Measurements from ENCODE around the gene IL31RA.

Gene IL31RA

DNA sequence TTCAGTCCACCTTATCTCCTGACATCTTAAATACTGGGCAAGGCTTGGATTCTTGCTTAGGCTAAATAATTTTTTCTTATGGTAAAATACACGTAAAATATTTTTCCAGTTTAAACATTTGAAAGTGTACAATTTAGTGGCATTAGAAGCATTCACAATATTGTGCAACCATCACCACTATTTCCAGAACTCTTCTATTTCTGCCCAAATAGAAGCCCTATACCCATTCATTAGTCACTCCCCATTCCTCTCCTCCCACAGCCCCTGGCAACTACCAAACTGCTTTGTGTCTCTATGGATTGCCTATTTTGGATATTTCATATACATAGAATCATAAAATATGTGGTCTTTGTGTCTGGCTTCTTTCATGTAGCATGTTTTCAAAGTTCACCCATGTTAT is 57.6 kb downstream of the IL31RA start:
- TF ChIP-seq, protein P1, sequence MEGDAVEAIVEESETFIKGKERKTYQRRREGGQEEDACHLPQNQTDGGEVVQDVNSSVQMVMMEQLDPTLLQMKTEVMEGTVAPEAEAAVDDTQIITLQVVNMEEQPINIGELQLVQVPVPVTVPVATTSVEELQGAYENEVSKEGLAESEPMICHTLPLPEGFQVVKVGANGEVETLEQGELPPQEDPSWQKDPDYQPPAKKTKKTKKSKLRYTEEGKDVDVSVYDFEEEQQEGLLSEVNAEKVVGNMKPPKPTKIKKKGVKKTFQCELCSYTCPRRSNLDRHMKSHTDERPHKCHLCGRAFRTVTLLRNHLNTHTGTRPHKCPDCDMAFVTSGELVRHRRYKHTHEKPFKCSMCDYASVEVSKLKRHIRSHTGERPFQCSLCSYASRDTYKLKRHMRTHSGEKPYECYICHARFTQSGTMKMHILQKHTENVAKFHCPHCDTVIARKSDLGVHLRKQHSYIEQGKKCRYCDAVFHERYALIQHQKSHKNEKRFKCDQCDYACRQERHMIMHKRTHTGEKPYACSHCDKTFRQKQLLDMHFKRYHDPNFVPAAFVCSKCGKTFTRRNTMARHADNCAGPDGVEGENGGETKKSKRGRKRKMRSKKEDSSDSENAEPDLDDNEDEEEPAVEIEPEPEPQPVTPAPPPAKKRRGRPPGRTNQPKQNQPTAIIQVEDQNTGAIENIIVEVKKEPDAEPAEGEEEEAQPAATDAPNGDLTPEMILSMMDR (IDR thresholded peaks at IDR 0.05): no peak
- no peaks in the 10 kb centered on the region for H3K4me1 ChIP-seq (ENCODE audit: control insufficient read depth in 1 of 2, insufficient read depth in 1 of 2, low read depth in 1 of 2, low read length in 1 of 2)
- peaks cover 50% of the 10 kb centered on the region for H3K27me3 ChIP-seq
- no peaks in the 10 kb centered on the region for H3K36me3 ChIP-seq
- no peak overlapping the region for H3K4me3 ChIP-seq (ENCODE audit: low read depth in 1 of 2, low read length in 1 of 2)
- H3K27ac ChIP-seq: no peak overlapping the region
- no peaks in the 10 kb centered on the region for H3K9me3 ChIP-seq

DNA sequence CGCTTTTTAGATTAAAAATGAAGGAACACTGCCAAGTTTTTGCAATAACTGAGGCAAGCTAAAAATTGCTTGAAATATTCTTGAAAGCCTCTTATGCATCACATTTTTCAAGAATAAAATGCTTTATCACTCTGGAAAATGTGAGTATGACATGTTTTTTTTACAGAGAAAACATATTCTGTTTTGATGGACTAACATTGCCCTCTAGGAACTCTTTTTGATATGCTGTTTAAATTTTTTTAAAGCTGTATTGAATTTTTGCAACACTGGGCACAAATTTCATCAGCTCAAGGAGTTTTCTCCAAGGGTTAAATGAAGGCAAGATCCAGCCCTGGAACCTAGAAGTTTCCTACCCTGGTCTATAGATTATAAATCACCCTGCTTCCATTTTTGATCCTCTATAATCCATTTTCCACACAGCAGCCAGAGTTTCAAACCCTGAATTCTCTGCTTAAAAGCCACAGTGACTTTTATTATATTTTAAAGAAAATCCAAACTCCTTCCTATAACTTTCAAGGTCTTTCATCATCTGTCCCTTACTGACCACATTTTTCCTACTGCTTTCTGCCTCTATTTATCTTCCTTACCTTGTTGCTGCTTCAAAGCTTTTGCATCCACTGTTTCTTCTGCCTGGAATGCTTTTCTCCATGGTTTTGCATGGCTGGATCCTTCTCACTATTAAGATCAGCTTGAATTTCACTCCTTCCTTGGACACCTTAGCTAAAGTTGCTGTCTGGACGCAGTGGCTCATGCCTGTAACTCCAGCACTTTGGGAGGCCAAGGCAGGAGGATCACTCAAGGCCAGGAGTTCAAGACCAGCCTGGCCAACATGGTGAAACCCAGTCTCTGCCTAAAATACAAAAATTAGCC is 60.9 kb downstream of the IL31RA start:
- TF ChIP-seq, protein P1 (IDR thresholded peaks at IDR 0.05): no peak
- Histone ChIP-seq H3K9me3 (no peaks in the 10 kb centered on the region), H3K36me3 (no peaks in the 10 kb centered on the region), H3K27ac (no peak overlapping the region), H3K4me3 (ENCODE audit: low read depth in 1 of 2, low read length in 1 of 2) (no peak overlapping the region), H3K4me1 (ENCODE audit: control insufficient read depth in 1 of 2, insufficient read depth in 1 of 2, low read depth in 1 of 2, low read length in 1 of 2) (no peaks in the 10 kb centered on the region), H3K27me3 (peaks cover 22% of the 10 kb centered on the region)

DNA sequence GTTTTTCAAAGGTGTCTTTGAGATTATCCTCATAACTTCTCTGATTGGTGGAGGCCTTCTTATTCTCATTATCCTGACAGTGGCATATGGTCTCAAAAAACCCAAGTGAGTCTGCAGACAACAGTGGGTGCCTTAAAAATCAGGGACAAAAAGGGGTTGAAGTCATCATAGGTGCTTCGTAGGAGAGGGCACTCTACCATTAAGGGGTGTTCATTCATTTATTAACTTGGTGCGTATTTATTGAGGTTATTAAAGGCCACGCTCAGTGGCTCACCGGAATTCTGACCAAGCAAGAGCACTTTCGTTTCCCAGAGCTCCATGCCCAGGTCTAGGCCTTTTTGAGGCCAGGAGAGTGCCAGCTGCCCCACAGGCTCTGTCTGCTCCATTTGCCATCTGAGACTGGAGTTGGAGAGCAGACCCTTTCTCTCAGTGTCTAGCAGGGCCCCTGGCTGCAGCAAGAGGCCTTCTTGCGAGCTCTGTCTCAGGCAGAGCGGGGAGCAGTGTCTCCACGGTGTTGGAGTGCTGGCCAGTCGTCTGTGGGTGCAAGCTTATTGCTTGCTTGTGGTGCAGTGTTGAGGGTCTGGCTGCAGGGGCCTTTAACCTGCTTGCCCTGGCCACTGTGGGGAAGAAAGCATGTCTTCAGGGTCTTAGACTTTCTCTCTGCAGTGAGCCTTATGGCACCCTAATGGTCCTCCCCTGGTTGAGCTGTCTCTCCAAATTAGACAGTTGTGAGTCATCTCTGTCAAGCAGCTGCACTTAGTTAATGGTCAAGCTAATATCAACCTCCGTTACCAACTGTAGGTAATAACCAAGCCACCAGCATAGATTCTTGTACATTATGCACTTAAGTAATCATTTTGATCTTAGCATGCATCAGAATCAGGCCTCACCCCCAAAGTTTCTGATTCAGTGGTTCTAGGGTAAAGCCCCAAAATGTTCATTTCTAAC is 62.6 kb downstream of the IL31RA start:
- no peak overlapping the region for H3K4me3 ChIP-seq (ENCODE audit: low read depth in 1 of 2, low read length in 1 of 2)
- TF ChIP-seq, protein P1 (IDR thresholded peaks at IDR 0.05): no peak
- H3K9me3 ChIP-seq: no peaks in the 10 kb centered on the region
- H3K27me3 ChIP-seq: peaks cover 9% of the 10 kb centered on the region
- no peaks in the 10 kb centered on the region for H3K36me3 ChIP-seq
- no peaks in the 10 kb centered on the region for H3K4me1 ChIP-seq (ENCODE audit: control insufficient read depth in 1 of 2, insufficient read depth in 1 of 2, low read depth in 1 of 2, low read length in 1 of 2)
- H3K27ac ChIP-seq: no peak overlapping the region

DNA sequence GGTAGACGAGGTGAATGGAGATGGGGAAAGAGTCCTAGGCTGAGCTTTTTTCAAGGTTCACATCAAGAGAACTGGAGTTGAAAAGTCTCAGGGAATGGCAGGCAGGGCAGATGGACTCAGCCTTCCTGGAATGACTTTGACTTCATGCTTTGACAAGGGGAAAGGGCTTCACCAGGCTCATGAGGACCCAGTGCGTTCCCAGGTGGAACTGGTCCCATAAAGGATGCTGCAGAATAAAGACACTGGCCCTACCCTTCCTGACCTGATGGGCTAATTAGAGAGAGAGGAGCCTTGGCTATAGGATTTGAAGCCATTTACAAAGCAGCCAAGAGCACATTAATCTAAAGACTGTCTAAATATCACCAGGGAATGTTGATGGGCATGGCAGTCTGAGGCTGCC is 63.8 kb downstream of the IL31RA start:
- H3K4me1 ChIP-seq (ENCODE audit: control insufficient read depth in 1 of 2, insufficient read depth in 1 of 2, low read depth in 1 of 2, low read length in 1 of 2): no peaks in the 10 kb centered on the region
- peaks cover 7% of the 10 kb centered on the region for H3K27me3 ChIP-seq
- no peak overlapping the region for H3K4me3 ChIP-seq (ENCODE audit: low read depth in 1 of 2, low read length in 1 of 2)
- H3K9me3 ChIP-seq: no peaks in the 10 kb centered on the region
- no peaks in the 10 kb centered on the region for H3K36me3 ChIP-seq
- no peak overlapping the region for H3K27ac ChIP-seq
- TF ChIP-seq, protein P1 (IDR thresholded peaks at IDR 0.05): no peak

DNA sequence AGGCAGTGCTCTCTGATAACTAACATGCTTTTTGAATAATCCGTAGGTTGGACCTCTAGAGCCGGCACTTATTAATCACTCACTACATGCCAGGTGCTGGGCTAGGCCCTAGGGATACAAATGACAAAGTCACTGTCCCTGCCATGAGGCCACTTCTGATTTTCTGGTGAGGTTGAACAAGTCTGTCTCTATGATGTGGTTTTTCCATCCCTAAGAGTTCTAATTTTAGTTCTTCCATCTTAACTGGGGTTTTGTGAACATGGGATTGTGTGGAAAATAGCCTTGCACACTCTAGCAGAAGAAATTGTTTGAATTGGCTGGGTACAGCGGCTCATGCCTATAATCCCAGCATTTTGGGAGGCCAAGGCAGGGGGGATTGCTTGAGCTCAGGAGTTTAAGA is 64.6 kb downstream of the IL31RA start:
- H3K4me3 ChIP-seq (ENCODE audit: low read depth in 1 of 2, low read length in 1 of 2): no peak overlapping the region
- H3K4me1 ChIP-seq (ENCODE audit: control insufficient read depth in 1 of 2, insufficient read depth in 1 of 2, low read depth in 1 of 2, low read length in 1 of 2): no peaks in the 10 kb centered on the region
- no peaks in the 10 kb centered on the region for H3K36me3 ChIP-seq
- H3K9me3 ChIP-seq: no peaks in the 10 kb centered on the region
- peaks cover 13% of the 10 kb centered on the region for H3K27me3 ChIP-seq
- TF ChIP-seq, protein P1 (IDR thresholded peaks at IDR 0.05): no peak
- no peak overlapping the region for H3K27ac ChIP-seq
